HCT116 (cell line): ENCODE data around the gene UBE2D1. TPM values are rescaled to one million over a fixed set of nuclear protein-coding genes. Genes with fewer than 3 reads are reported as not detected.
A peak's percentile ranks its signal among the peaks of the same experiment; 100 is the strongest.

Experiments used
- ATAC-seq: fragments of 200-7000 bp; cut with Tn5 transposase; 2 replicates; pipeline ENCODE4 v1.9.1; 2020; ENCODE audit warnings: mild to moderate bottlenecking, moderate library complexity
- BruUV-seq: library from RNA; stranded (reverse); fragments of 400-500 nt; replicated peaks from 2 replicates; lab custom pipeline; 2021; lab: Mats Ljungman, UMichigan
- CTCF ChIA-PET: fragments of 300-600 bp; sonication (Branson Sonifier 250); formaldehyde crosslinking; loops from one replicate; lab custom pipeline; 2021; ENCODE audit warnings: antibody characterized with exemption; lab: Charles Lee
- POLR2A ChIA-PET: fragments of 300-600, 350-600 bp; sonication (Branson Sonifier 250); formaldehyde crosslinking; loops from one replicate; lab custom pipeline; 2021; ENCODE audit warnings: antibody characterized with exemption; lab: Charles Lee
- RAD21 ChIA-PET, 2 experiments: fragments of 300-600 bp; sonication (Branson Sonifier 250); formaldehyde crosslinking; loops; one replicate each; lab custom pipeline; 2023; ENCODE audit warnings: low total read pairs in 2 of 2; ENCODE audit not compliant: uncharacterized antibody in 2 of 2, unreplicated experiment in 2 of 2, low non-redundant PET in 1 of 2; lab: Charles Lee
- DNase-seq: peaks from one replicate; pipeline ENCODE4 v3.0.0-alpha.2; 2010; ENCODE audit warnings: low read depth, low spot score
- H2AFZ ChIP-seq: fragments of 200-600 bp; shearing (Covaris generic), sonication (generic); 2 replicates; pipeline ENCODE4 v1.6.1; 2017; ENCODE audit warnings: low read depth, mixed run types, mixed read lengths, antibody characterized with exemption, low read length; ENCODE audit not compliant: poor library complexity, severe bottlenecking
- H3K27ac ChIP-seq: 2 replicates; pipeline ENCODE4 v1.5.1; 2012; ENCODE audit warnings: low read depth, low read length
- H3K27me3 ChIP-seq: fragments of 200-600 bp; sonication (generic); 2 replicates; pipeline ENCODE4 v1.6.1; 2016; ENCODE audit warnings: mixed run types, low read length, mixed read lengths; ENCODE audit not compliant: insufficient read depth
- H3K36me3 ChIP-seq, 2 experiments: fragments of 200-500 bp in 1 of 2; fragments of 200-600 bp in 1 of 2; sonication (Bioruptor generic) in 1 of 2; sonication (generic) in 1 of 2; 2 replicates each; pipeline versions ENCODE4 v1.5.1 to v1.6.1; 2014 to 2016; ENCODE audit warnings: low read length in 2 of 2, inconsistent platforms in 1 of 2, mixed read lengths in 1 of 2, mixed run types in 1 of 2; ENCODE audit not compliant: insufficient read depth in 2 of 2, control insufficient read depth in 1 of 2
- H3K4me1 ChIP-seq, 2 experiments: fragments of 200-600 bp in 1 of 2; sonication (generic) in 1 of 2; 2 replicates each; pipeline versions ENCODE4 v1.5.1 to v1.6.1; 2012 to 2017; ENCODE audit warnings: low read length in 2 of 2, inconsistent platforms in 1 of 2, mild to moderate bottlenecking in 1 of 2, mixed read lengths in 1 of 2, mixed run types in 1 of 2, moderate library complexity in 1 of 2; ENCODE audit not compliant: insufficient read depth in 2 of 2, control insufficient read depth in 1 of 2
- H3K4me2 ChIP-seq: fragments of 200-600 bp; sonication (generic); 2 replicates; pipeline ENCODE4 v1.6.1; 2017; ENCODE audit warnings: mixed run types, low read length, mixed read lengths
- H3K4me3 ChIP-seq, 2 experiments: fragments of 200-600 bp in 1 of 2; sonication (generic) in 1 of 2; replicated peaks in 1 of 2; 2 replicates each; pipeline ENCODE4 v1.5.1; 2011 to 2016; ENCODE audit warnings: low read length in 2 of 2, control low read depth in 1 of 2, low read depth in 1 of 2, mild to moderate bottlenecking in 1 of 2, mixed read lengths in 1 of 2, mixed run types in 1 of 2
- H3K79me2 ChIP-seq: fragments of 200-600 bp; sonication (generic); 2 replicates; pipeline ENCODE4 v1.6.1; 2017; ENCODE audit warnings: mild to moderate bottlenecking, mixed run types, low read length, moderate library complexity, mixed read lengths; ENCODE audit not compliant: insufficient read depth
- H3K9ac ChIP-seq: fragments of 200-600 bp; sonication (generic); 2 replicates; pipeline ENCODE4 v1.6.1; 2016; ENCODE audit warnings: low read length, mixed read lengths
- H3K9me2 ChIP-seq: fragments of 200-600 bp; sonication (generic), shearing (Covaris generic); 2 replicates; pipeline ENCODE4 v1.6.1; 2017; ENCODE audit warnings: mixed run types, mild to moderate bottlenecking, moderate library complexity; ENCODE audit not compliant: insufficient read depth
- H3K9me3 ChIP-seq, 2 experiments: fragments of 200-500 bp in 1 of 2; fragments of 200-600 bp in 1 of 2; sonication (Bioruptor generic) in 1 of 2; sonication (generic) in 1 of 2; 2 replicates each; pipeline ENCODE4 v1.6.1; 2014 to 2017; ENCODE audit warnings: low read length in 2 of 2, mixed read lengths in 2 of 2, inconsistent platforms in 1 of 2, low read depth in 1 of 2, mild to moderate bottlenecking in 1 of 2, mixed run types in 1 of 2, moderate library complexity in 1 of 2; ENCODE audit not compliant: control insufficient read depth in 1 of 2, insufficient read depth in 1 of 2
- H4K20me1 ChIP-seq: fragments of 200-600 bp; sonication (generic), shearing (Covaris generic); 2 replicates; pipeline ENCODE4 v1.6.1; 2017; ENCODE audit warnings: mixed run types, mild to moderate bottlenecking, moderate library complexity; ENCODE audit not compliant: insufficient read depth
- CBX3 ChIP-seq: IDR thresholded peaks from 2 replicates; pipeline ENCODE4 v1.6.1; 2012; ENCODE audit warnings: low read depth
- EGR1 ChIP-seq: IDR thresholded peaks from 2 replicates; pipeline ENCODE4 v1.6.1; 2012; ENCODE audit warnings: low read depth
- ELF1 ChIP-seq: IDR thresholded peaks from 2 replicates; pipeline ENCODE4 v1.6.1; 2012; ENCODE audit warnings: low read depth, borderline replicate concordance
- RAD21 ChIP-seq: IDR thresholded peaks from 2 replicates; pipeline ENCODE4 v1.6.1; 2012; ENCODE audit warnings: low read depth, mild to moderate bottlenecking
- REST ChIP-seq: IDR thresholded peaks from 2 replicates; pipeline ENCODE4 v1.6.1; 2012; ENCODE audit warnings: low read depth
- SIN3A ChIP-seq: IDR thresholded peaks from 2 replicates; pipeline ENCODE4 v1.6.1; 2012; ENCODE audit warnings: low read depth
- SP1 ChIP-seq: IDR thresholded peaks from 2 replicates; pipeline ENCODE4 v1.6.1; 2012; ENCODE audit warnings: low read depth
- SRF ChIP-seq: IDR thresholded peaks from 2 replicates; pipeline ENCODE4 v1.6.1; 2012; ENCODE audit warnings: low read depth
- TCF7L2 ChIP-seq: IDR thresholded peaks from 2 replicates; pipeline ENCODE4 v1.7.0; 2011; ENCODE audit warnings: borderline replicate concordance, inconsistent platforms; ENCODE audit not compliant: insufficient read depth, insufficient read length; ENCODE audit errors: extremely low read depth
- YY1 ChIP-seq: IDR thresholded peaks from 2 replicates; pipeline ENCODE4 v1.6.1; 2011; ENCODE audit warnings: low read length, low read depth, moderate library complexity, mild to moderate bottlenecking; ENCODE audit not compliant: insufficient replicate concordance; ENCODE audit errors: extremely low read depth
- ZBTB33 ChIP-seq: IDR thresholded peaks from 2 replicates; pipeline ENCODE4 v1.6.1; 2011; ENCODE audit warnings: mild to moderate bottlenecking, low read length, moderate library complexity; ENCODE audit not compliant: insufficient replicate concordance; ENCODE audit errors: extremely low read depth
- intact Hi-C: fragments of 100-400 bp; cut with micrococcal nuclease; formaldehyde crosslinking; loops from 2 replicates; pipeline ENCODE4 v1.10.0; 2022
- total RNA-seq: library from RNA; stranded (reverse); gene quantifications from one replicate; pipeline ENCODE4 v1.2.1, GENCODE V29; 2021; ENCODE audit not compliant: unreplicated experiment
- TF ChIP-seq, protein P1 (sequence below), 3 experiments: fragments of 200-600 bp in 1 of 3; sonication (generic) in 1 of 3; IDR thresholded peaks in 2 of 3; conservative IDR thresholded peaks in 1 of 3; 2 replicates each; pipeline ENCODE4 v1.5.1; 2012 to 2017; ENCODE audit warnings: low read depth in 2 of 3, low read length in 2 of 3, antibody characterized with exemption in 1 of 3, borderline replicate concordance in 1 of 3, control low read depth in 1 of 3, mild to moderate bottlenecking in 1 of 3, mixed read lengths in 1 of 3, mixed run types in 1 of 3, moderate library complexity in 1 of 3; ENCODE audit not compliant: insufficient read depth in 1 of 3

The UBE2D1 gene
- total RNA-seq, 1 experiment from 2014 or later: 15.5 TPM

DNA sequence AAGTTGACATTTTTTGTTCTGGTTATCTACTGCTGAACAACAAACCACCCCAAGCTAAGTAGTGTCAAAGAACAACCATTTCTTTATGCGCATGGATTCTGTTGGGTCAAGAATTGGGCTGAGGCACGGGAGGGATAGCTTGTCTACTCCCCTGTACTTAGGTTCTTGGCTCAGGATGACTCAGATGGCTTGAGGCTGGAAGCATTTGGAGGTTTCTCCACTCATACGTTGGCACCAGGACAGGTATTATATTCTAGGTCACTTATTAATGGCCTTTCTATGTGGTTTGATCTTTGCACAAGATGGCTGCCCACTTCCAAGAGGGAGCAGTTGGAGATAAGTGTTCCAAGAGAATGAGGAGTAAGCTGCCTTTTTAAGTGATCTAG lies 38.6 kb downstream of the UBE2D1 start:
- no TSS peak for BruUV-seq
- CTCF ChIA-PET: no interaction called here
- H3K9me2 ChIP-seq: no peaks in the 10 kb centered on the region
- TF ChIP-seq SP1: no peak
- POLR2A ChIA-PET: no interaction called here
- intact Hi-C loops: no loop called here
- H3K4me2 ChIP-seq: no peak overlapping the region
- no peaks in the 10 kb centered on the region for H3K79me2 ChIP-seq
- H4K20me1 ChIP-seq: no peaks in the 10 kb centered on the region
- H2AFZ ChIP-seq: no peak overlapping the region
- H3K9ac ChIP-seq: no peak overlapping the region
- no peak overlapping the region for H3K27ac ChIP-seq
- DNase-seq (no peak), ATAC-seq (peak; percentile 36; the same call in 1 of the 2 replicates)
- H3K4me1 ChIP-seq: peaks cover 0 to 6% of the 10 kb centered on the region in 2 experiments; a peak in 1 of 4 replicates
- RAD21 ChIA-PET: no interaction called here
- no peaks in the 10 kb centered on the region for H3K9me3 ChIP-seq
- no peaks in the 10 kb centered on the region for H3K36me3 ChIP-seq
- no peak overlapping the region for H3K4me3 ChIP-seq
- H3K27me3 ChIP-seq: no peaks in the 10 kb centered on the region

DNA sequence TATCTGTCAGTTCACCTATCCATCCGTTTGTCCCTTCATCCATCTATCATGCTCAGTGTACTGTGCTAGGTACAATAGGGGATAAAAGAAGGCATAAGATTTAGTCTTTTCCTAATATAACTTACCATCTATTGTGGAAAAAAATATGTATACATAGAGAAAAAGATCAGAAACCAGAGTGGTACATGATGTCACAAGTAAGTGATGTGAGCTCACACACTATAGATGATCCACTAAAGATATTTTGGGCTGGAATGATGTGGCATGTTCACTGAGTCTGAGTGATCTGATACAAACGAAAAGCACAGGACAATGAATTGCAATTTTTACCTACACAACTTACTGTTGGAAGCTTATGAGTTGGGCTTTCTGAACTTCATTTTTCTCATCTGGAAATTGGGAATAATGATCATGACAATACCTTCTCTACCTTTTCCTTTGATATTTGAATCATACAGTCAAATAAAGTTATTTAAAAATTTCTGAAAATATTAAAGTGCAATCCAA lies 47.7 kb downstream of the UBE2D1 start:
- peaks cover 23% of the 10 kb centered on the region for H3K79me2 ChIP-seq
- H3K27ac ChIP-seq: no peak overlapping the region
- H4K20me1 ChIP-seq: no peaks in the 10 kb centered on the region
- no peak overlapping the region for H3K4me3 ChIP-seq
- intact Hi-C loops: no loop called here
- POLR2A ChIA-PET: no interaction called here
- no peak overlapping the region for H3K9ac ChIP-seq
- H3K9me3 ChIP-seq: no peaks in the 10 kb centered on the region
- DNase-seq: no peak
- no peaks in the 10 kb centered on the region for H3K9me2 ChIP-seq
- peaks cover 0 to 3% of the 10 kb centered on the region in 2 experiments; a peak in 3 of 4 replicates for H3K36me3 ChIP-seq
- no peaks in the 10 kb centered on the region for H3K27me3 ChIP-seq
- no peak for ATAC-seq
- RAD21 ChIA-PET: no interaction called here
- CTCF ChIA-PET: no interaction called here
- H3K4me1 ChIP-seq: peaks cover 12 to 14% of the 10 kb centered on the region in 2 experiments
- no peak overlapping the region for H2AFZ ChIP-seq
- BruUV-seq: no TSS peak
- no peak overlapping the region for H3K4me2 ChIP-seq
- TF ChIP-seq SIN3A (no peak), ZBTB33 (no peak), SP1 (no peak), SRF (no peak), YY1 (no peak), ELF1 (no peak), TCF7L2 (no peak), RAD21 (no peak), REST (no peak), EGR1 (no peak), CBX3 (no peak)
- TF ChIP-seq, protein P1, sequence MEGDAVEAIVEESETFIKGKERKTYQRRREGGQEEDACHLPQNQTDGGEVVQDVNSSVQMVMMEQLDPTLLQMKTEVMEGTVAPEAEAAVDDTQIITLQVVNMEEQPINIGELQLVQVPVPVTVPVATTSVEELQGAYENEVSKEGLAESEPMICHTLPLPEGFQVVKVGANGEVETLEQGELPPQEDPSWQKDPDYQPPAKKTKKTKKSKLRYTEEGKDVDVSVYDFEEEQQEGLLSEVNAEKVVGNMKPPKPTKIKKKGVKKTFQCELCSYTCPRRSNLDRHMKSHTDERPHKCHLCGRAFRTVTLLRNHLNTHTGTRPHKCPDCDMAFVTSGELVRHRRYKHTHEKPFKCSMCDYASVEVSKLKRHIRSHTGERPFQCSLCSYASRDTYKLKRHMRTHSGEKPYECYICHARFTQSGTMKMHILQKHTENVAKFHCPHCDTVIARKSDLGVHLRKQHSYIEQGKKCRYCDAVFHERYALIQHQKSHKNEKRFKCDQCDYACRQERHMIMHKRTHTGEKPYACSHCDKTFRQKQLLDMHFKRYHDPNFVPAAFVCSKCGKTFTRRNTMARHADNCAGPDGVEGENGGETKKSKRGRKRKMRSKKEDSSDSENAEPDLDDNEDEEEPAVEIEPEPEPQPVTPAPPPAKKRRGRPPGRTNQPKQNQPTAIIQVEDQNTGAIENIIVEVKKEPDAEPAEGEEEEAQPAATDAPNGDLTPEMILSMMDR (IDR thresholded peaks at IDR 0.05 in 2 of 3, conservative IDR thresholded peaks at IDR 0.05 in 1 of 3; ENCODE audit: borderline replicate concordance in 1 of 3, insufficient read depth in 1 of 3, low read depth in 2 of 3, low read length in 2 of 3): no peak
